Liver (tissue), 9 donors: ENCODE measurements around the gene MTCH1. TPM values are rescaled to one million over a fixed set of nuclear protein-coding genes. Genes with fewer than 3 reads are reported as not detected.
A peak's percentile ranks its signal among the peaks of the same experiment; 100 is the strongest.

Experiments
- DNase-seq: peaks from one replicate; pipeline ENCODE4 v3.0.0-alpha.2; 2017; ENCODE audit warnings: low spot score
- H3K27ac ChIP-seq, 2 donors: one replicate each; pipeline ENCODE4 v1.7.0; 2013; ENCODE audit warnings: inconsistent platforms in 2 of 2, low read length in 2 of 2, control low read depth in 1 of 2, low read depth in 1 of 2, mild to moderate bottlenecking in 1 of 2
- H3K27me3 ChIP-seq, 4 donors: one replicate each; pipeline versions ENCODE4 v1.6.1 to v1.7.0; 2013; ENCODE audit warnings: low read length in 3 of 4, inconsistent platforms in 1 of 4, mild to moderate bottlenecking in 1 of 4, moderate library complexity in 1 of 4; ENCODE audit not compliant: control insufficient read depth in 4 of 4, insufficient read depth in 4 of 4
- H3K36me3 ChIP-seq, 4 donors: one replicate each; pipeline versions ENCODE4 v1.6.1 to v1.7.0; 2013; ENCODE audit warnings: low read length in 3 of 4, mild to moderate bottlenecking in 3 of 4, low read depth in 1 of 4, moderate library complexity in 1 of 4; ENCODE audit not compliant: control insufficient read depth in 4 of 4, insufficient read depth in 3 of 4
- H3K4me1 ChIP-seq, 4 donors: one replicate each; pipeline versions ENCODE4 v1.6.1 to v1.7.0; 2013; ENCODE audit warnings: low read length in 3 of 4, mild to moderate bottlenecking in 3 of 4, moderate library complexity in 1 of 4; ENCODE audit not compliant: control insufficient read depth in 4 of 4, insufficient read depth in 4 of 4
- H3K4me3 ChIP-seq, 3 donors: one replicate each; pipeline versions ENCODE4 v1.6.1 to v1.7.0; 2013; ENCODE audit warnings: low read length in 3 of 3, control low read depth in 1 of 3, low read depth in 1 of 3, mild to moderate bottlenecking in 1 of 3
- H3K9ac ChIP-seq, 2 donors: one replicate each; pipeline ENCODE4 v1.7.0; 2013; ENCODE audit warnings: low read length in 2 of 2, mild to moderate bottlenecking in 2 of 2, moderate library complexity in 2 of 2, control low read depth in 1 of 2, low read depth in 1 of 2
- H3K9me3 ChIP-seq, 4 donors: one replicate each; pipeline versions ENCODE4 v1.6.1 to v1.7.0; 2013; ENCODE audit warnings: low read length in 3 of 4; ENCODE audit not compliant: control insufficient read depth in 4 of 4
- ATF3 ChIP-seq: IDR thresholded peaks from 2 replicates; pipeline ENCODE4 v1.6.1; 2016; ENCODE audit warnings: antibody characterized with exemption
- CTCF ChIP-seq: fragments of 150-350 bp; IDR thresholded peaks from 2 replicates; pipeline ENCODE4 v1.5.1; 2017; ENCODE audit warnings: improper control_type of control experiment, low read depth, low read length; ENCODE audit not compliant: missing input control
- FOXA2 ChIP-seq: IDR thresholded peaks from 2 replicates; pipeline ENCODE4 v1.6.1; 2016; ENCODE audit warnings: antibody characterized with exemption
- GABPA ChIP-seq, 2 donors: IDR thresholded peaks in 1 of 2; conservative IDR thresholded peaks in 1 of 2; 2 replicates each; pipeline ENCODE4 v1.6.1; 2016; ENCODE audit warnings: antibody characterized with exemption in 2 of 2, mild to moderate bottlenecking in 1 of 2, moderate library complexity in 1 of 2
- HNF4A ChIP-seq, 2 donors: conservative IDR thresholded peaks; 2 replicates each; pipeline ENCODE4 v1.6.1; 2016; ENCODE audit warnings: antibody characterized with exemption in 2 of 2, mild to moderate bottlenecking in 2 of 2
- JUND ChIP-seq, 2 donors: IDR thresholded peaks; 2 replicates each; pipeline ENCODE4 v1.6.1; 2016; ENCODE audit warnings: antibody characterized with exemption in 2 of 2
- MAX ChIP-seq: IDR thresholded peaks from 2 replicates; pipeline ENCODE4 v1.6.1; 2016; ENCODE audit warnings: antibody characterized with exemption
- RXRA ChIP-seq, 2 donors: IDR thresholded peaks; 2 replicates each; pipeline ENCODE4 v1.6.1; 2017 to 2018; ENCODE audit warnings: antibody characterized with exemption in 2 of 2, mild to moderate bottlenecking in 1 of 2
- SP1 ChIP-seq: IDR thresholded peaks from 2 replicates; pipeline ENCODE4 v1.6.1; 2018; ENCODE audit warnings: antibody characterized with exemption, mild to moderate bottlenecking
- TAF1 ChIP-seq: conservative IDR thresholded peaks from 2 replicates; pipeline ENCODE4 v1.6.1; 2016; ENCODE audit warnings: antibody characterized with exemption, mild to moderate bottlenecking
- YY1 ChIP-seq: IDR thresholded peaks from 2 replicates; pipeline ENCODE4 v1.6.1; 2016; ENCODE audit warnings: antibody characterized with exemption, mild to moderate bottlenecking
- ZBTB33 ChIP-seq: IDR thresholded peaks from 2 replicates; pipeline ENCODE4 v1.6.1; 2016; ENCODE audit warnings: antibody characterized with exemption
- WGBS: extraction: QIAGEN DNeasy Blood & Tissue Kit; methylation state at CpG from one replicate; pipeline ENCODE4 v1.1.7; 2013; 5-methylcytosine and 5-hydroxymethylcytosine counted together
- polyA plus RNA-seq, 2 donors: library from polyadenylated mRNA; stranded (reverse) in 1 of 2; unstranded in 1 of 2; fragments of 200-250 nt in 1 of 2; fragments of >200 nt in 1 of 2; fragmentation: Nextera tagmentation in 1 of 2; extraction: Ambion mirVana in 1 of 2; gene quantifications; one replicate each; pipeline versions ENCODE4 v1.2.1 to v1.2.3, GENCODE V29; 2013 to 2015
- total RNA-seq, 2 donors: library from RNA; depleted of rRNA; stranded (reverse); fragments of >200 nt; gene quantifications; one replicate each; pipeline ENCODE4 v1.2.3, GENCODE V29; 2014
- TF ChIP-seq, protein P1 (sequence below): IDR thresholded peaks from 2 replicates; pipeline ENCODE4 v1.6.1; 2016; ENCODE audit warnings: antibody characterized with exemption, mild to moderate bottlenecking
- donor health status: healthy.
- donor health status: healthy.
- donor health status: healthy.
- donor health status: healthy.
- donor health status: healthy.

MTCH1 gene
- total and polyA plus RNA-seq, 4 donors: 61.5 to 79.6 (median 74.1) TPM

DNA sequence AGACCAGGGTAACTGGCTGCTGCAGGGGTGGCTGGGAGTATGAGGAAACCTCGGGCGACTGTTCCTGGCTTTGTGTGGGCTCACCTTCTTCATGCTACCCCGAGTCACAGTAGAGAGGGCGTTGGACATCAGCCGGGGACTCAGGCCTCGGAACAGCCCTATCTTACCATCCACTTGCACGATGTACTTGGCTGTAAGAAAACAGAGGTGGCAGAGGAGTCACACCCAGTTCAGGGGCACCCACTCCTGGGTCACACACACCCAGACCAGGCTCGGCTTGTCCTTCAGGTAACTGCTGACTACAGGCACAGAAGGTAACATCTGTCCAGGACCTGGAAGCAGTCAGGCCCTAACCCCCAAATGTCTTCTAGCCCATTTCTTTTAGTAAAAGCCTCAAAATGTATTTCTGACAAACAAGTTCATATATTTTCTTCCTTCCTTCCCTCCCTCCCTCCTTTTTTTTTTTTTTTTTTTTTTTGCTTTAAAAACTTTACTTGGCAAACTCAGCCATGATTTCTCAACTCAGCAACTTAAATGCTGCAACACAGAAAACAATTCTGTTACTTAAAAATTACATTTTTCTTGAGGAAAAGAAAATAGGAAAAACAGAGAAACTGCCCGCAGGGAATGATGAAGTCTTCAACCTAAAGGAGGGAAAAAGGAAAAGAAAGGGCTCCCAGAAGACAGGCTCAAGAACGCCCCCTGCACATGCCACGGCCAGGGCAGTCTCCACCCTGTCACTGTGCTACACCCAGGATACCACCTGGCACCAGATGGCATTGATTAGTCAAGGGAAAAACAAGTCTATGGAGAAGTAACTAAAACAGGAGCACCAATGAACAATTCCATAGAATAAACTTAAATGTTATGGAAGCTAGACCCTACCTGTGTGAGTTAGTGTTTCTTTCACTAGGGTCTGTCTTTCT, 7.3 kb downstream of the MTCH1 start:
- peaks cover 16 to 49% (median 40%) of the 10 kb centered on the region in 4 donors for H3K36me3 ChIP-seq
- no peaks in the 10 kb centered on the region for H3K9me3 ChIP-seq
- H3K27ac ChIP-seq: no peak overlapping the region
- no peak overlapping the region for H3K9ac ChIP-seq
- 92% methylated on average over 11 of the region's 11 CpGs for WGBS
- no peaks in the 10 kb centered on the region for H3K27me3 ChIP-seq
- DNase-seq: peak; percentile 51
- no peak overlapping the region for H3K4me3 ChIP-seq
- no peak for TF ChIP-seq MAX
- TF ChIP-seq JUND (IDR thresholded peaks at IDR 0.05): no peak
- no peak for TF ChIP-seq CTCF
- TF ChIP-seq ATF3: no peak
- TF ChIP-seq GABPA (IDR thresholded peaks at IDR 0.05 in 1 of 2, conservative IDR thresholded peaks at IDR 0.05 in 1 of 2): no peak
- no peak for TF ChIP-seq ZBTB33
- TF ChIP-seq RXRA (IDR thresholded peaks at IDR 0.05): no peak
- TF ChIP-seq YY1: no peak
- TF ChIP-seq HNF4A (conservative IDR thresholded peaks at IDR 0.05): no peak
- no peak for TF ChIP-seq FOXA2
- TF ChIP-seq, protein P1, sequence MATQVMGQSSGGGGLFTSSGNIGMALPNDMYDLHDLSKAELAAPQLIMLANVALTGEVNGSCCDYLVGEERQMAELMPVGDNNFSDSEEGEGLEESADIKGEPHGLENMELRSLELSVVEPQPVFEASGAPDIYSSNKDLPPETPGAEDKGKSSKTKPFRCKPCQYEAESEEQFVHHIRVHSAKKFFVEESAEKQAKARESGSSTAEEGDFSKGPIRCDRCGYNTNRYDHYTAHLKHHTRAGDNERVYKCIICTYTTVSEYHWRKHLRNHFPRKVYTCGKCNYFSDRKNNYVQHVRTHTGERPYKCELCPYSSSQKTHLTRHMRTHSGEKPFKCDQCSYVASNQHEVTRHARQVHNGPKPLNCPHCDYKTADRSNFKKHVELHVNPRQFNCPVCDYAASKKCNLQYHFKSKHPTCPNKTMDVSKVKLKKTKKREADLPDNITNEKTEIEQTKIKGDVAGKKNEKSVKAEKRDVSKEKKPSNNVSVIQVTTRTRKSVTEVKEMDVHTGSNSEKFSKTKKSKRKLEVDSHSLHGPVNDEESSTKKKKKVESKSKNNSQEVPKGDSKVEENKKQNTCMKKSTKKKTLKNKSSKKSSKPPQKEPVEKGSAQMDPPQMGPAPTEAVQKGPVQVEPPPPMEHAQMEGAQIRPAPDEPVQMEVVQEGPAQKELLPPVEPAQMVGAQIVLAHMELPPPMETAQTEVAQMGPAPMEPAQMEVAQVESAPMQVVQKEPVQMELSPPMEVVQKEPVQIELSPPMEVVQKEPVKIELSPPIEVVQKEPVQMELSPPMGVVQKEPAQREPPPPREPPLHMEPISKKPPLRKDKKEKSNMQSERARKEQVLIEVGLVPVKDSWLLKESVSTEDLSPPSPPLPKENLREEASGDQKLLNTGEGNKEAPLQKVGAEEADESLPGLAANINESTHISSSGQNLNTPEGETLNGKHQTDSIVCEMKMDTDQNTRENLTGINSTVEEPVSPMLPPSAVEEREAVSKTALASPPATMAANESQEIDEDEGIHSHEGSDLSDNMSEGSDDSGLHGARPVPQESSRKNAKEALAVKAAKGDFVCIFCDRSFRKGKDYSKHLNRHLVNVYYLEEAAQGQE: no peak
- TF ChIP-seq SP1: no peak
- H3K4me1 ChIP-seq: peaks cover 0 to 7% (median 0%) of the 10 kb centered on the region in 4 donors

DNA sequence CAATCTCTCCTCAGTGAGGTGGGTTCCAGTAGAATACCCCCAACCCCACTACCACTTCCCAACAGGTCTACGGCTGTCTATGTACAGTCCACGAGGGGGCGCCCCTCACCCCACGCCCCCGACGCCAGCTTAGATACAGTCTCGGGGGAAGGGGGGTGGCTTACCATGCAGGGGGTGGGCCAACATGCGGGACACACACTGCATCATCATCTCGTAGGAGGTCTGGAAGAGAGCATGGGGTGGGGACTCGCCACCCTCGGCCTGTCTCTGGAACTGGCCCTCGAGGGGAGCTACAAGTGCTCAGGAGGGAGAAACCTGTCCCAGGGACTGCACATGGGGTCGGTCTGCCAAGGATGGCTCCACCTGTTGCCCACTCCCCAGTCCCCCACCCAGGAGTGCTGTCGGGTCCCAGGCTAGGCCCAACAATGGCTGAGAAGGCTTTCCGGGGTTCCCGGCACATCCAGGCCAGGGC, 8.5 kb downstream of the MTCH1 start:
- Histone ChIP-seq H3K9ac (no peak overlapping the region), H3K36me3 (peaks cover 20 to 61% (median 50%) of the 10 kb centered on the region in 4 donors), H3K27me3 (no peaks in the 10 kb centered on the region), H3K9me3 (no peaks in the 10 kb centered on the region), H3K4me1 (peaks cover 0 to 5% (median 0%) of the 10 kb centered on the region in 4 donors), H3K27ac (no peak overlapping the region), H3K4me3 (no peak overlapping the region)
- no peak for DNase-seq
- TF ChIP-seq TAF1 (no peak), CTCF (peak; percentile 20), JUND (IDR thresholded peaks at IDR 0.05) (no peak)
- 86% methylated on average over 16 of the region's 16 CpGs for WGBS
